ENCODE data around the gene DUT.
A peak's percentile ranks its signal among the peaks of the same experiment; 100 is the strongest.

Gene DUT

GRCh38 chr15:48331796-48332641, 790 bp downstream of the DUT start:
- peak; percentile 73 for DNase-seq

GRCh38 chr15:48332642-48333034, 1.4 kb downstream of the DUT start:
- no peak for DNase-seq

- DNase-seq, result no peak
Measured at GRCh38 chr15:48333540-48333939, 2.3 kb downstream of the DUT start.

- DNase-seq, result no peak
Measured at GRCh38 chr15:48334260-48334659, 3.0 kb downstream of the DUT start.

GRCh38 chr15:48336940-48337339, 5.7 kb downstream of the DUT start:
- DNase-seq, result no peak

- DNase-seq, result no peak
Measured at GRCh38 chr15:48337607-48338006, 6.4 kb downstream of the DUT start.

- DNase-seq, result no peak
Measured at GRCh38 chr15:48340111-48340510, 8.9 kb downstream of the DUT start.

GRCh38 chr15:48343865-48344264, 12.6 kb downstream of the DUT start:
- no peak for DNase-seq

GRCh38 chr15:48345516-48345915, 14.3 kb downstream of the DUT start:
- DNase-seq, result no peak

- peak; percentile 75 for DNase-seq
Measured at GRCh38 chr15:48352474-48353072, 21.3 kb downstream of the DUT start.

- no peak for DNase-seq
Measured at GRCh38 chr15:48354694-48355303, 23.6 kb downstream of the DUT start.

- peak; percentile 59 for DNase-seq
Measured at GRCh38 chr15:48355377-48355776, 24.1 kb downstream of the DUT start.

GRCh38 chr15:48358229-48359152, 27.3 kb downstream of the DUT start:
- no peak for DNase-seq

- DNase-seq, result no peak
Measured at GRCh38 chr15:48360841-48361240, 29.6 kb downstream of the DUT start.

- no peak for DNase-seq
Measured at GRCh38 chr15:48361685-48362084, 30.5 kb downstream of the DUT start.

GRCh38 chr15:48363474-48363873, 32.2 kb downstream of the DUT start:
- no peak for DNase-seq

GRCh38 chr15:48365575-48365974, 34.3 kb downstream of the DUT start:
- DNase-seq, result no peak

- no peak for DNase-seq
Measured at GRCh38 chr15:48366584-48367312, 35.5 kb downstream of the DUT start.

GRCh38 chr15:48367483-48367882, 36.3 kb downstream of the DUT start:
- DNase-seq, result no peak

- DNase-seq, result peak; percentile 59
Measured at GRCh38 chr15:48370460-48370859, 39.2 kb downstream of the DUT start.

GRCh38 chr15:48371550-48371949, 40.3 kb downstream of the DUT start:
- DNase-seq, result no peak

- DNase-seq, result no peak
Measured at GRCh38 chr15:48371961-48372360, 40.7 kb downstream of the DUT start.

Measured in islet precursor cell (in vitro differentiated cells).